OCI-LY7 (cell line): ENCODE results near the gene BGLAP. TPM values are rescaled to one million over a fixed set of nuclear protein-coding genes. Genes with fewer than 3 reads are reported as not detected.

ENCODE experiments used
- BruUV-seq: library from RNA; stranded (reverse); fragments of 400-500 nt; replicated peaks from 2 replicates; lab custom pipeline; 2021; lab: Mats Ljungman, UMichigan
- CTCF ChIA-PET: fragments of 300-600 bp; sonication (Branson Sonifier 250); formaldehyde crosslinking; loops from one replicate; lab custom pipeline; 2022; ENCODE audit warnings: antibody characterized with exemption; ENCODE audit not compliant: unreplicated experiment; lab: Charles Lee
- POLR2A ChIA-PET: fragments of 300-600 bp; sonication (Branson Sonifier 250); formaldehyde crosslinking; loops from one replicate; lab custom pipeline; 2022; ENCODE audit warnings: antibody characterized with exemption; lab: Charles Lee
- DNase-seq: peaks from one replicate; pipeline ENCODE4 v3.0.0-alpha.2; 2015; ENCODE audit warnings: low spot score
- H2AFZ ChIP-seq: fragments of 200-600 bp; sonication (generic), shearing (Covaris generic); 2 replicates; pipeline ENCODE4 v1.6.1; 2014; ENCODE audit warnings: mild to moderate bottlenecking, antibody characterized with exemption, low read length, moderate library complexity
- H3K27ac ChIP-seq: fragments of 200-600 bp; sonication (generic); 2 replicates; pipeline ENCODE4 v1.5.1; 2014; ENCODE audit warnings: mixed run types, low read depth, mild to moderate bottlenecking, moderate library complexity, low read length, inconsistent platforms; ENCODE audit not compliant: poor library complexity, severe bottlenecking
- H3K36me3 ChIP-seq: fragments of 200-600 bp; sonication (generic); 2 replicates; pipeline ENCODE4 v1.6.1; 2014; ENCODE audit warnings: mild to moderate bottlenecking, antibody characterized with exemption, low read length, moderate library complexity, mixed read lengths; ENCODE audit not compliant: insufficient read depth
- H3K4me1 ChIP-seq: fragments of 200-600 bp; sonication (generic); 2 replicates; pipeline ENCODE4 v1.5.1; 2014; ENCODE audit warnings: mild to moderate bottlenecking, low read length; ENCODE audit not compliant: insufficient read depth, poor library complexity, severe bottlenecking
- H3K4me2 ChIP-seq: fragments of 200-600 bp; sonication (generic); 2 replicates; pipeline ENCODE4 v1.6.1; 2014; ENCODE audit warnings: mild to moderate bottlenecking, low read length
- H3K4me3 ChIP-seq: fragments of 200-600 bp; sonication (generic); 2 replicates; pipeline ENCODE4 v1.5.1; 2014; ENCODE audit warnings: mild to moderate bottlenecking, low read depth, low read length; ENCODE audit not compliant: poor library complexity, severe bottlenecking
- H3K79me2 ChIP-seq: fragments of 200-600 bp; sonication (generic); 2 replicates; pipeline ENCODE4 v1.6.1; 2016; ENCODE audit warnings: low read depth, mild to moderate bottlenecking, low read length, moderate library complexity, mixed read lengths; ENCODE audit not compliant: insufficient read depth
- H3K9me2 ChIP-seq: fragments of 200-600 bp; sonication (generic); 2 replicates; pipeline ENCODE4 v1.6.1; 2016; ENCODE audit warnings: mild to moderate bottlenecking, low read length, mixed read lengths; ENCODE audit not compliant: insufficient read depth
- H3K9me3 ChIP-seq: fragments of 200-600 bp; sonication (generic); 2 replicates; pipeline ENCODE4 v1.6.1; 2014; ENCODE audit warnings: mild to moderate bottlenecking, mixed run types, low read length, mixed read lengths
- H4K20me1 ChIP-seq: fragments of 200-600 bp; sonication (generic); 2 replicates; pipeline ENCODE4 v1.6.1; 2014; ENCODE audit warnings: mild to moderate bottlenecking, antibody characterized with exemption, low read length, moderate library complexity, mixed read lengths; ENCODE audit not compliant: insufficient read depth
- CTCF ChIP-seq: fragments of 200-600 bp; sonication (generic); conservative IDR thresholded peaks from 2 replicates; pipeline ENCODE4 v1.5.1; 2014; ENCODE audit warnings: mild to moderate bottlenecking, antibody characterized with exemption, low read length, moderate library complexity, mixed read lengths
- EZH2phosphoT487 ChIP-seq: fragments of 200-600 bp; sonication (generic); IDR thresholded peaks from 2 replicates; pipeline ENCODE4 v1.6.1; 2018; ENCODE audit warnings: low read depth, borderline replicate concordance, mild to moderate bottlenecking, mixed run types, antibody characterized with exemption, low read length, moderate library complexity, mixed read lengths
- intact Hi-C: fragments of 100-400 bp; cut with micrococcal nuclease; formaldehyde crosslinking; loops from one replicate; pipeline ENCODE4 v1.10.0; 2022; ENCODE audit not compliant: unreplicated experiment
- total RNA-seq, 2 experiments: library from RNA; depleted of rRNA in 1 of 2; stranded (reverse); fragments of >200 nt in 1 of 2; shearing (Covaris generic) in 1 of 2; gene quantifications; 2 replicates each; pipeline ENCODE4 v1.2.3, GENCODE V29; 2014 to 2022

BGLAP gene
- total RNA-seq, 2 experiments from 2014 or later = 3.7 to 6.0 TPM

GRCh38 chr1:156283521-156283920, 41.5 kb downstream of the BGLAP start:
- no peak for DNase-seq
- POLR2A ChIA-PET = interaction anchor here (0.6 to 2.8 kb wide), 10 partner anchors 10 to 602 kb away, joined by 3 to 11 read pairs (median 5); partner anchors contain the start of gene PMF1
- Histone ChIP-seq H2AFZ (peak overlapping the region; percentile 90), H3K4me2 (peak overlapping the region; percentile 83), H3K4me1 (peaks cover 26% of the 10 kb centered on the region), H3K36me3 (peaks cover 22% of the 10 kb centered on the region), H3K9me3 (no peaks in the 10 kb centered on the region), H3K9me2 (no peaks in the 10 kb centered on the region), H3K4me3 (peak overlapping the region; percentile 82), H4K20me1 (peaks cover 19% of the 10 kb centered on the region; the same call in 1 of the 2 replicates), H3K79me2 (peaks cover 39% of the 10 kb centered on the region), H3K27ac (peak overlapping the region; percentile 31)
- CTCF ChIA-PET = interaction anchor here (0.6 to 1.5 kb wide), 4 partner anchors 12 to 156 kb away, joined by 3 to 4 read pairs (median 4); no protein-coding TSS in a partner anchor
- intact Hi-C loops = no loop called here
- BruUV-seq = no TSS peak
- TF ChIP-seq CTCF (no peak), EZH2phosphoT487 (no peak)

- TF ChIP-seq EZH2phosphoT487 = no peak
- TF ChIP-seq CTCF = no peak
- peaks cover 33% of the 10 kb centered on the region for H3K79me2 ChIP-seq
- peaks cover 16% of the 10 kb centered on the region; the same call in 1 of the 2 replicates for H4K20me1 ChIP-seq
- no TSS peak for BruUV-seq
- peaks cover 16% of the 10 kb centered on the region for H3K36me3 ChIP-seq
- H2AFZ ChIP-seq = peak within 1 kb of the TSS; percentile 90
- ChIA-PET CTCF (interaction anchor here (1.3 kb wide), 1 partner anchor 137 kb away, joined by 3 read pairs; no protein-coding TSS in a partner anchor), POLR2A (interaction anchor here (0.9 kb wide), 1 partner anchor 13 kb away, joined by 4 read pairs; no protein-coding TSS in a partner anchor)
- H3K27ac ChIP-seq = peak within 1 kb of the TSS; percentile 31
- H3K4me2 ChIP-seq = peak within 1 kb of the TSS; percentile 83
- no peak for DNase-seq
- no peaks in the 10 kb centered on the region for H3K9me3 ChIP-seq
- peaks cover 26% of the 10 kb centered on the region for H3K4me1 ChIP-seq
- intact Hi-C loops = no loop called here
- no peaks in the 10 kb centered on the region for H3K9me2 ChIP-seq
- H3K4me3 ChIP-seq = peak within 1 kb of the TSS; percentile 82
Observed at GRCh38 chr1:156284112-156284511, 42.1 kb downstream of the BGLAP start, which contains the start of gene TMEM79. TMEM79 (plus strand) TSS chr1:156284325; CDS start chr1:156285227, 902 bp downstream.

- no peak overlapping the region for H3K4me3 ChIP-seq
- peaks cover 27% of the 10 kb centered on the region for H3K79me2 ChIP-seq
- H2AFZ ChIP-seq = no peak overlapping the region
- intact Hi-C loops = no loop called here
- no peak overlapping the region for H3K4me2 ChIP-seq
- H3K4me1 ChIP-seq = peaks cover 24% of the 10 kb centered on the region
- POLR2A ChIA-PET = interaction anchor here (0.9 kb wide), 1 partner anchor 13 kb away, joined by 4 read pairs; no protein-coding TSS in a partner anchor
- H4K20me1 ChIP-seq = peaks cover 9% of the 10 kb centered on the region; the same call in 1 of the 2 replicates
- peaks cover 9% of the 10 kb centered on the region for H3K36me3 ChIP-seq
- no peak for DNase-seq
- H3K9me3 ChIP-seq = no peaks in the 10 kb centered on the region
- no peaks in the 10 kb centered on the region for H3K9me2 ChIP-seq
- no TSS peak for BruUV-seq
- no peak overlapping the region for H3K27ac ChIP-seq
- CTCF ChIA-PET = no interaction called here
- TF ChIP-seq EZH2phosphoT487 (no peak), CTCF (no peak)
Observed at GRCh38 chr1:156284757-156285156, 42.8 kb downstream of the BGLAP start.
